ENCODE results near the gene UPB1.
"Not testable (repeated sequence)": the region's sequence is repeated elsewhere in the genome, so short reads cannot be mapped to it uniquely, and the experiment has no call there.

The UPB1 gene

DNA sequence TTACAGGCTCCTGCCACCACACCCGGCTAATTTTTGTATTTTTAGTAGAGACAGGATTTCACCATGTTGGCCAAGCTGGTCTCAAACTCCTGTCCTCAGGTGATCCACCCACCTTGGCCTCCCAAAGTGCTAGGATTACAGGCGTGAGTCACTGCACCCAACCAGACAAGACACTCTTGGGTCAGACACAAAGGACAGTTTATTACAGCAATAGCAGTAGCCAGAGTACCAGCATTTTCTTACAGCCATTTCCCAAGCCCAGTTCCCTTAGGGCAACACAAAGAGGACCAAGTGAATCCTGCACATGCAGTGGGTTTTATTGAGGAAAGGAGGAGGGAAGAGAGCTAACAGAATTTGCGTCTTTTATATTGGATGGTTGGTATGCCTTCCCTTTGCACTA lies 35.8 kb downstream of the UPB1 start:
- DNase-seq (ENCODE audit: low read depth): not testable (repeated sequence)

DNA sequence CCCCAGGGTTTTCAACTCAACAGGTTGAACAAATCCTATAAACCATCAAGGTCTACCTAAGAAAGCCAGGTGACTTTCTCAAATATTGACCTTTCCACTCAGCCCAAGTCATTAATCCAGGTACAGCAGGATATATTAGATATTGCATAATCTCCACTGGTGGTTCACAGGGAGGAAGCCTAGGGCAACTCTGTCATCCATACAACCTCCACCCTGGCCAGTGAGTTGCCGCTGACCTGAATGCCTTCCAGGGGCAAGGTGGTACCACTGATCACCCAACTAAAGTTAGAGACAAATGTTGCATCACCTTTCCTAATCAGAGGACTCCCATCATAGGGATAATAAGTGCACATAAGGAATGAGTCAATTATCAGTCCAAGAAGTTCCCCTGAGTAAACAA lies 36.9 kb downstream of the UPB1 start:
- DNase-seq (ENCODE audit: low read depth): no peak

DNA sequence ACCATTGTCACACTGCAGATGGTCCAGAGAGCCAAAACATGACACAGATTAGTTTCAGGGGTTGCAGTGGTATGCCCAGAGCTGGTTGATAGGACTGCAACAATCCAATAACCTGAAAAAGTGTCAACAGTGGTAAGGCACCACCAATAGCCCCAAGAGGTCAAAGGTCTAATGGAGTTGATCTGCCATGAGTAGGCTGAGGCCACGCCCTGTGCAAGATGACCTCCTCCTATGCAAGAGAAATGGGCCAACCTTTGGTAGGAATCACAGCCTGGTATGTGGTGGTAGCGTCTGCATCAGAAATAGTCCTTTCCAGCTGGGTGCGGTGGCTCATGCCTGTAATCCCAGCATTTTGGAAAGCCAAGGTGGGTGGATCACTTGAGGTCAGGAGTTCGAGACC lies 40.2 kb downstream of the UPB1 start:
- no peak for DNase-seq (ENCODE audit: low read depth)

DNA sequence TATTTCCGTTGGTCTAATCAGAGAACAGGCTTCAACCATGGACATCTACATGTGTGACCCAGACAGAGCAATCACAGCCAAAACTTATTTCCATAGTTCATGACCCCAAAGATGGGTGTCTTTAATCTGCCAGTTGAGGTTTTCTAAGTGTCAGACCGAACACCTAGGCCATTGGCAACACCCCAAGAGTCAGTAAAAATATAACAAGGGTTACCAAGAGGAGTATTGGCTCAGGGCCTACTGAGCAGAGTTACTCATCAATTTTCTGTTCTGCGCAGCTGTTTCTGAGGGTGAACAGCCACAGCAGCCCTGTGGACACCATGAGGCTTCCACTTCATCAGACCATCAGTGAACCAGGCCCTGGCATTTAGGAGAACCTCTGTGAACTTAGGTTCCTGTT lies 41.0 kb downstream of the UPB1 start:
- DNase-seq (ENCODE audit: low read depth): no peak

DNA sequence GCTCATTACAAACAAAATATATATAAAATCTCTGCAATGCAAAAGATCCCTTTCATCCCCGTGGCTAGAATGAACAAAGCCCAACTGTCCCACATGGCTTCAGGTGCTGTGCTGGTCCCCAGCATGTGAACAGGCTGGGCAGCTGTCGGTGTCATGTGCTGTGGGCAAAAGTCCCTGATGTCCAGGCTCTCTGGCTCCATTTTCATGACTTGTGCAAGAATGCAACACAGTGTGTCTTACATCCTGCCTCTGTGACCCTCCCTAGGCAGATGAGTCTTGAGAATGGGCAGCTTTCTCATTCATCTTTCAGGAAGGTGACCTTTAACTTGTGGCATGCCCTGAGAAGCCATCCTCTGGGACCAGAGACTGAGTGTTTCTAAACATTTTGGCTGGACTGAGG lies 45.3 kb downstream of the UPB1 start:
- no peak for DNase-seq (ENCODE audit: low read depth)

DNA sequence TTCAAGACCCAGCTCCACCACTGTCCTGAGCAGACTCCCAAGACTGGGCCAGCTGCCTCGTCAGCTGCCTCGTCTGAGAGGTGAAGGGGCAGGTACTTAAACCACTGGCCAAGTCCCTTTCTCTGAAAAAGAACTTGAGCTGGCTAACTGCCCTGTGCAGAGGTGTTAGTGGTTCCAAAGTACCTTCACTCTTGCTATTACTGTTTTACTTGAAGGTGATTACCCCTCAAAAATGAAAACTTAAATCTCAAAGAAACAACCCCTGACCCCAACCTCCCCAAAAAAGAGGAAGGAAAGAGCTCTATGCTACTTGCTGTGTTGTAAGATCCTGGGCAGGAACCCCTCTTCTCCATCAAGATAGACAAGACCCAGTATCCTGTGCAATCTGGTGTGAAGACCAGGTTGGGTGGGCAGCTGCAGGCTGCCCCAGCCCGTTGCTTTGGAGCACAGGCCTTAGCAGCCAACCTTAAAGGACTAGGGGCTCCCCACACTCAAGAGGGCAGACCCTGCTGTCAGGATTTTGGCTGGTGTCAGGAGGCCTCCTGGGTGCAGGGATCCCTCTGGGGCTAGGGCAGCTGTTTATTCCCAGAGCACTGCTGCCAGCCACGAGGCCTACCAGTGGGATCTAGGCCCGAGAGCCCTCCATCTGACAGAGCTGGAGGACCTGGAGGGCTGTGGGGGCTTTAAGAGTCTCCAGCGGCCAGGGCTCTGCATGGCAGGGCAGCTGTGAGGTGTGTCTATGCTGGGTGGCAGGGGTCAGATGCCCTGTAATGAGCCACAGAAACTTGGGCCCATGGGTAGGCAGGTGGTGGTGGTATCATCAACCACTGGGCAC lies 46.8 kb downstream of the UPB1 start:
- DNase-seq (ENCODE audit: low read depth): no peak

DNA sequence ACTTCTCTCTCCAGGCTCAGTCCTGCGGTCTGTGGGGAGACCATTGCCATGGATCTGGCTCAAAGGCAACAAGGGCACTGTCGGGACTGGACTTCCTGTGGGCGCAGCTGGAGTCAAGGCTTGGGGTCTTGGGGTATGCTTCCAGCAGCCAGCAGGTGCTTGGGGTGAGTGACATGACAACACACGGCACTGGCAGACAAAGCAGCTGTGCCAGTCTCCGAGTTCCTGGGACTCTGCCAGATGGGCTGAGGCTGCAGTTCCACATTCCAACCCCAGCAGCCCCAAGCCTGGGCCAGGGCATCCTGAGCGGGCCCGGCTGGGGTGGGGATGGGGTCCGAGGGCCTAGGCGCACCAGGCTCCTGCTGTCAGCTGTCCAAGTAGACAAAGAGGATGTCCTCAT lies 47.5 kb downstream of the UPB1 start:
- DNase-seq (ENCODE audit: low read depth): no peak

DNA sequence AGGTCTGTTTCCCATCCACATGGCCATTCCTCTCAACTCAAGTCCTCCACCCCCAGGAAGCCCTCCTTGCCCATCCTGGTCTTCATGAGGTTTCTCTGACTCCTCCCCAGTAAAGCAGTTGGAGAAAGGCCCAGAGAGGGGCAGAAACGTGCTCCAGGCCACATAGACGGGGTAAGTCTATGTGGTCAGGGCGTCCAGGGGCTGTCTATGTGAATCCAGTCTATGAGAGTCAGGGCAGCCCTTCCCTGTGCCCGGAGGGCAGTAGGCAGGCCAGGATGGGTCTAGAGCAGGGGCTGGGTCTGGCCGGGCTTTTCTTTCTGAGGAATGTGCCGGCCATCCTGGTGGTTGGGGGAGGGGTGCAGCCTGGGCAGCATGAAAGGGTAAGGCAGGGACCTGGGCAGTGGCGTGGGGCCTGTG lies 48.1 kb downstream of the UPB1 start:
- DNase-seq (ENCODE audit: low read depth): no peak

DNA sequence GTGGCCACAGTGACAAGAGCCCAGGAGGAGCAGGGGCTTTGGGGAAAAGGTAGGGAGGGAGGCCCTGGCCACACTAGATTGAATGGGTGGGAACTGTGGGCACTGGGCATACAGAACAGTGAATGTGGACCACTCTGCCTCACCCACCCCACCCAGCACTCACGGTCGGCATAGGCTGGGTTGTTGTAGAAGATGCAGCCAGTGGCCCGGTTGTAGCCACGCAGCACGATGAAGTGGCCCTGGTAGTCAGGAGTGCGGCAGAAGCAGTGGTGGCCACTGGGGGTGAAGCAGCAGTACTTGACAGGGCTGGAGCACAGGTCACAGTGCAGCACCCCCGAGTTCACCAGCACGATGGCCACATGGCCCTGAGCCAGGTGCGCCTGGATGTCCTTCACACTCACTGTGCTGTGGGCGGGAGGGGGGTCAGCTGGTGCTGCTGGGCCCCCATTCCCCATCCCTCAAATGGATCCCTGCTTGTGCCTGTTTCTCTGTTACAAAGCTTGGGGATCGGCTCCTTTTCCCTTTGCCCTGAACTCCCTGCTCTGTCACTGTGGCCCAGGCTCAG lies 48.6 kb downstream of the UPB1 start:
- no peak for DNase-seq (ENCODE audit: low read depth)

DNA sequence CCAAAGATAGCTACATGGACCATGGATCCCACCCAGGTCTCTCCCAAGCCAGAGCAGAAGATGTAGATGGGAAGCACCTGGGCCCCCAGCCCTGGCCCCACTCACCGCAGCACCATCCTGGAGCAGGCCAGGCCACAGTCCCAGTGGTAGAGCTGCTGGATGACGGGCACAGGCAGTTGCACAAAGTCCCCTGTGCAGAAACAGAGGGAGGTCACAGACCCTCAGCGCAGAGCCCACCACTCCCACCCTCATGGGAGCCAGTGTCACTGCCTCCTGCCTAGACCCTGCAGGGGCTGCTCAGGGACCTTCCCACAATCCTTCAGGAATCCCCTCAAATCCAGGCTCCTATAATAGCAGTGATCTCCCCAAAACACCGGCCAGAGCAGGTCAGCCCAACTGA lies 53.7 kb downstream of the UPB1 start:
- no peak for DNase-seq (ENCODE audit: low read depth)

DNA sequence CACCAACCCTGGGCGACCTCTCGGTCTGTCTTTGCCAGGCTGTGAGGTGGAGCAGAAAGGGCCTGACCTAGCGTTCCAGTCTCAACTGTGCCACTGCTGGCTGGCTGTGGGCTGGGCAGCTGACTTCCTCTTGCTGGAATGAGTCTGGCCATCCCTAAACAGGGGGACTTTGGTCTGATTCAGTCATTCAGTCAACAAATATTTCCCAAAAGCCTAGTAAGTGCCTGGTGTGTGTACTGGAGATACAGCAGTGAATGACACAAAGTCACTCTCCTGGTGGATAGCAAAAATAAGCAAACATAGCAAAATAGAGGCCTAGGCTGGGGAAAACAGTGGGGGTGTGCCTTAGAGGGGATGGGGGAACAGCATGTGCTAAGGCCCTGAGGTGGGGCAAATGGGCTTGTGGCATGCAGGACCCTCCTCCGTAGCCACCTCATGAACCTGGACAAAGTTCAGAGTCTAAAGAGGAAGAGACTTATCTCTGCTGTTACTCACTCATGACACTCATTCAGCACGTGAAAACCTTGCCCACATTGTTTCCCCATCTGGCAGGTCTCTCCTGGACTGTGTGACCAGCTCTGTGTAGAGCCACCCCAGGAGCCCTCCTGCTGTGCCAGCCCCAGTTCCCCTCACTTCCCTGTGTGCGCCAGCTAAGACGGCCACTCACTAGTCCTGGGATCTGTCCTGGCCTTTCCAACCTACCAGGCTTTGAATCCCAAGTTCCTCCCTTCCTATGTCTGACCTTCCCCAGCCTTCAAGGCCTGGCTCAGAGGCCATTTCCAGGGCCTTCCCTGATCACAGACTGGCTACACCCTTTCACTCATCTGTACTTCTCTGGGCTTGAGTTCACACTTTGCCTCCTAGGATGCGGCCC lies 55.1 kb downstream of the UPB1 start:
- DNase-seq (ENCODE audit: low read depth): no peak

DNA sequence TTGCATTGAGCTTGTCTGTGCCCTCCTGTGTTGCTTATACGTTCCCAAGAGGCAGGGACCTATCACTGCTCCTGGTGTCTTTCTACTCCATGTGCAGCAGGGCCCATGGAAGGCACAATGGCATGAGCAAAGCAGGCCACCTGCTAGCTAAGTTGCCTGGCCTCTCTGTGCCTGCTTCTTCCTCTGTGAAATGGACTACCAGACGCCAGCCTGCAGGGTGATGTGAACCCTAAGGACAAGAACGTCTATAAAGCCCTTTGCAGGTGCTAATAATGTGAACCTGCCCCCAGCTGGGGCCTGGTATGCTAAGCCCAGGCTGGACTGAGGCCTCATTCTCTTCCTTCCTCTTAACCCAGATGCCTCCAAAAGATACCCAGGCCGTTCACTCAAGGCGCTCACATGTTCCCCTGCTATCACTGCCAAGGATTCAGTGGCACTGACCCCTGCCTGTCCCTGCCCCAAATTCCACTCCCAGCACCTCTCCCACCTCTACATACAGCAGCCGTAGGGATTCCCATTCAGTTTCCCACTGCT lies 55.8 kb downstream of the UPB1 start:
- DNase-seq (ENCODE audit: low read depth): no peak

DNA sequence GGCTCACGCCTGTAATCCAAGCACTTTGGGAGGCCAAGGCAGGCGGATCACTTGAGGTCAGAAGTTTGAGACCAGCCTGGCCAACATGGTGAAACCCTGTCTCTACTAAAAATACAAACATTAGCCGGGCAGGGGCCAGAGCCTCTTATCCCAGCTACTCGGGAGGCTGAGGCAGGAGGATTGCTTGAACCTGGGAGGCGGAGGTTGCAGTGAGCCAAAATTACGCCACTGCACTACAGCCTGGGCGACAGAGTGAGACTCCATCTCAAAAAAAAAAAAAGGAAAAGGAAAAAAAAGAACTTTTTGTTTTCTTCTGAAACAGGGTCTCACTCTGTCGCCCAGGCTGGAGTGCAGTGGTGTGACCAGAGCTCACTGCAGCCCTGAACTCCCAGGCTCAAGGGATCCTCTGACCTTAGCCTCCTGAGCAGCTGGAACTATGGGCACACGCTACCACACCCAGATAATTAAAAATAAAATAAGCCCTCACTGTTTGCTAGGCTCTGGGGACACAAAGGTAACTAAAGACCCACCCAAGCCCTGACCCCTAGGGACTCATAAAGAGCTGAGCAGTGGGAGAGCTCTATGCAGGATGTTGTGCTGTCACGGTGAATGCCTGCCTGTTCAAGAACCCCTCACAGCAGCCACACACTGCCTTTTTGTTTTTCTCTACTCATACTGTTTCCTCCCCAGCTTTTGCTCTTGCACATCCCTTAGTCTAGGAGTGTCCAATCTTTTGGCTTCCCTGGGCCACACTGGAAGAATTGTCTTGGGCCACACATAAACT lies 57.6 kb downstream of the UPB1 start:
- not testable (repeated sequence) for DNase-seq (ENCODE audit: low read depth)

DNA sequence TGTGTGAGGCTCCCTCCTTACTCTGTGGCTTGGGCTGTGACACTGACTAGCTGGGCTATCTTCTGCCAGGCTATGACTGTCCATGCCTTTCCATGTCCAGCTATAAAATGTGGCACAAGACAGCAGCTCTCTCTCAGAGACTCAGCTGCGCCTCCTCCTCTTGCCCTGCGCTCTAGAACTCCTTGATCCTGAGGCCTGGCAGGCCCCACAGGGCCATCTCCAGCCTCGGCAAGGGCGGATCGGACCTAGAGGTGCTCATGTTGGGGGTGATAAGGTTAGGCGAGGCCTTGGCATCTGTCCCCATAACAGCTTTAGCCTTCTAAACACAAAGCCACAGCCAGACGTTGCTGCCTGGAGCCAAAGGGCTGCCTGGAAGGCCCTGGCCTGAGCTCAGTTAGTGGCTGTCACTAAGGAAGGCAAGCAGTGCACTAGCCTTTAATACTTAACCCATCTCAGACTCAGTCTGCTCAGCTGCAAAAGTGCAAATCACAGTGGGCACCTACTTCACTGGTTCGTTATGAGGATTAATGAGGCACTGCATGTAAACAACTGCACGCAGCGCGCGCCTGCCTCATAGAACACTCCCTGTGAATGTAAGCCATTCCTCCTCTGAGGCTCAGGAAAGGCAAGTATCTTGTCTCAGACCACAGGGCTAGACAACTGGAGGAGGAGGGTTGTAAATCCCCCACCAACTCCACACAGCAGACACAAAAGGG lies 58.6 kb downstream of the UPB1 start:
- no peak for DNase-seq (ENCODE audit: low read depth)

DNA sequence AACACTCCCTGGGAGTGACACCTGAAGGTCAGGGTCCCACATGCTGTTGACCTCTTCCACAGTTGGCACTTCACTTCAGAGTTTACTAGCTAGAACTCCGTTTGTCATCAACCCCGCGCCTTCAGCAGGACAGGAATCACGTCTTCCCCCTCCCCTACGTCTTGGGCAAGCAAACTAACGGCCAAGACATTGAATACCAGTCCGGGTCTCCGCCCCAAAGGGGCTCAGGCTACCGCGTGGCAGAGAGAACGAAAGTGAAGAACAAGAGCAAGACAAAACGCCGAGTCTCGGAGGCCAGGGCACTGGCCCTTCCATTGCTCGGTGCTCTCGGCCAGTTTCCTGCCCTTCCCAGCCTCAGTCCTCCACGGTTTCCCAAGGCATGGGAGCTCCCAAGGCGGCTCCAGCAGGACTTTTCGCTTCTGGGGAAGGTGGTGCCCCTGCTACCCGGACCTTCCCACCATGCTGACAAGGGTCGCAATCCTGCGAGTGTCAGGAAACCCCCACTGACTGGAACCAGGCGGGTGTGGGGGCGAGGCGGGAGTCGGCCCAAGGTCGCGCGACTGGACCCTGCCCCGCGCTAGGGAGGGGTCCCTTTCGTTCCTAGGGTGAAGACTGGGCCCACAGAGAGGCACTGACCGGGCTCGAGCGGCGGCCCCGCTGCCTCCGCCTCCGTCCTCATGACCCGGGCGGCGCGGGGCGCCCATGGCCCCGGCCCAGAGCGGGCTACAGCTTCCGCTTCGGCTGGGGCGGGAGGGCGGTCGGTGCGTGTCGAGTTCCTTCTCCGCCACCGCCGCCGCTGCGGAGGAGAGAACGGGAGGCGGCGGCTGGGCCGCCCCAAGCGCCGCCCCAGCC lies 59.4 kb downstream of the UPB1 start, which contains the start of gene GUCD1:
Gene GUCD1 (minus strand): TSS at position 826 of the 852 bp plus-strand sequence. CDS start 147 bp downstream, at position 679.
- DNase-seq (ENCODE audit: low read depth): no peak

DNA sequence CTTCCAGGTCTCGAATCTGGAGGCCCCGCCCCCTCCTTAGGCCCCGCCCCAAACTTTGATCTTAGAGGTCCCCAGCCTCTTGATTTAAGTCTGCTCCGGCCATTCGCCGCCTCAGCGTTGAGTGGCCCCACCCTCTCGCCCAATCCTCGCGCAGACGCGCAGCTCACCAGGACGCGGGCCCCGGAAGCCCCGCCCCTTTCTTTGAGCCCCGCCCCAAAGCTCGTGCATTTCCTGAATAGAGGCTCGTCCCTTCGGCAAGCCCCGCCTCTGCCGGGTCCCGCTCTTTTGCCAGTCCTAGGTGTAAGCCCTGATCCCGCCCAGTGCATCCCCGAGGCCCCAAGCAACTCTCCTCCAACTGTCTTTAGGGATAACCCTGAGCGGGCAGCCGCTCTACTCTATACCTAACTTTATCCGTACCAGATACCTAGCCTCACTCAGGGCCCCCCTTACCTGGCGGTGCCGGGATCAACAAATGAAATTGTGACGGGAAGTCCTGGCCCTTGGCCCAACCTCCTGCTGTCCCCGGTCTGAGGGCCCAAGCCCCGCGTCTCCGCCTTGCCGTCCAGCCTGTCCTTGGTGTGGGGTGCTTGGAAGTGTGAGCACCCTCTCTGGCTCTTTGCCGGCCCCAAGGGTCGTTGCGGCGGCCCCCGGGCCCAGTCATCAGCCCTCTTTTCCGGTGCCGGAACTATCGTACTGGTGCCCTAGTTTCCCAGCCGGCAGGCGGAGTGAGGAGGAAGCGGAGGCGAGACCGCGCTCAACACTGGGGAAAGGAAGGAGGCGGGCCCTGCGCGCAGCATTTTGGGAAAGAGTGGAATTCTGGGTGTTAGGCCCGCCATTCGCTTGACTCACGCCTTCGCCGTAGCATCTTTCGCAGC lies 60.3 kb downstream of the UPB1 start, which contains the start of gene SNRPD3:
Gene SNRPD3 (plus strand): TSS at position 835 of the 875 bp plus-strand sequence. CDS start 1,676 bp downstream, outside the sequence.
- peak; percentile 99 for DNase-seq (ENCODE audit: low read depth)

DNA sequence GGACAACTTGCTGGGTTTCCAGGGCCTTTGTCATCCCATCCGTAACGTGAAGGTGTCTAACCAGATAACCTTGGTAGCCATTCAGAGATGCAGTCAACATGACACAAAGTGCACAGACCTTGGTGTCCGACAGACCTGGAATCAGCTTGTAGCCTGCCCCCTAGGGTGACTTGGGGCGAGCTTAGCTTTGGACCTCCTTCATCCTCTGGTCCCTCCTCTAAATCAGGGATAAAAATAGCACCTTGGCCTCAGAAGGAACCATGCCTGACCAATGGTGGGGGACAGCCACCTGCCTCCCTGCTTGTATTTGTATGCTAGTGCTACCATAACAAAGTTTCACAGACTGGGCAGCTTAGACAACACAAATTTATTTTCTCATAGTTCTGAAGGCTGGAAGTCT lies 64.3 kb downstream of the UPB1 start:
- DNase-seq (ENCODE audit: low read depth): no peak

DNA sequence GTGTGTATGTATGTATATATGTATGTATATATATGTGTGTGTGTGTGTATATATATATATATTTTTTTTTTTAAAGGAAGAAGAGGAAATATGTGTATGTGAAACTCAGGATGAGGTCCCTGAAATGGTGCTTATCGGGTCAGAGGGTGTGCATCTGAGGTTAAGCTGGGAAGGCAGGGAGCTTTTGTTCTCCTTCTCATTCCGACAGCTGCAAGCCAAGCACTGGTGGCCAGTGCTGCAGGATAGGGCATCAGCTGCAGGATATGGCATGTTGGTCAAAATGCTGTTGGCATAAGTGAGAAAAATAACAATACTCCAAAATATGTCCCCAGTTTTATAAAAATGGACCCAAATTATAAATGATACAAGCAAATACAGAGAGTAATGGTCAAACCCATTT lies 68.1 kb downstream of the UPB1 start:
- DNase-seq (ENCODE audit: low read depth): no peak
